Right lobe of liver (tissue), 6 donors: ENCODE measurements around the gene SPRING1. TPM values are rescaled to one million over a fixed set of nuclear protein-coding genes. Genes with fewer than 3 reads are reported as not detected.

Source experiments
- ATAC-seq, 4 donors: fragments of 200-7000 bp; cut with Tn5 transposase; one replicate each; pipeline ENCODE4 v1.9.1; 2020; ENCODE audit warnings: mild to moderate bottlenecking in 4 of 4, moderate library complexity in 4 of 4
- DNase-seq, 3 donors: peaks; one replicate each; pipeline ENCODE4 v3.0.0-alpha.2; 2020
- H3K27ac ChIP-seq, 3 donors: fragments of 200-600 bp; one replicate each; pipeline ENCODE4 v1.8.0; 2022
- H3K27me3 ChIP-seq, 2 donors: fragments of 200-600 bp; one replicate each; pipeline ENCODE4 v1.8.0; 2022
- H3K36me3 ChIP-seq, 4 donors: fragments of 200-600 bp; sonication (generic) in 1 of 4; one replicate each; pipeline versions ENCODE4 v1.5.1 to v1.8.0; 2017 to 2022; ENCODE audit warnings: control low read depth in 1 of 4
- H3K4me1 ChIP-seq, 4 donors: fragments of 200-600 bp; sonication (generic) in 1 of 4; one replicate each; pipeline versions ENCODE4 v1.5.1 to v1.8.0; 2017 to 2022; ENCODE audit warnings: control low read depth in 1 of 4
- H3K4me3 ChIP-seq, 3 donors: fragments of 200-600 bp; one replicate each; pipeline ENCODE4 v1.8.0; 2022
- H3K9me3 ChIP-seq, 4 donors: fragments of 200-600 bp; sonication (generic) in 1 of 4; one replicate each; pipeline versions ENCODE4 v1.5.1 to v1.8.0; 2017 to 2022; ENCODE audit warnings: control low read depth in 1 of 4
- CTCF ChIP-seq, 4 donors: fragments of 200-600 bp in 3 of 4; fragments of 450-650 bp in 1 of 4; IDR thresholded peaks; one replicate each; pipeline versions ENCODE4 v1.5.1 to v1.8.0; 2016 to 2022; ENCODE audit warnings: antibody characterized with exemption in 4 of 4, mild to moderate bottlenecking in 2 of 4
- POLR2A ChIP-seq: fragments of 450-650 bp; IDR thresholded peaks from one replicate; pipeline ENCODE4 v1.6.1; 2017; ENCODE audit warnings: antibody characterized with exemption, mild to moderate bottlenecking
- WGBS: methylation state at CpG from one replicate; pipeline ENCODE4 v1.1.6; 2018; ENCODE audit warnings: low coverage, low lambda C conversion rate; ENCODE audit not compliant: insufficient coverage; ENCODE audit errors: missing lambda C conversion rate; 5-methylcytosine and 5-hydroxymethylcytosine counted together
- intact Hi-C, 2 donors: fragments of 100-400 bp; cut with DNase I; formaldehyde crosslinking; loops; one replicate each; pipeline versions ENCODE4 v1.11.2 to v1.14.1; 2022
- total RNA-seq, 6 experiments: library from RNA; depleted of rRNA in 2 of 6; stranded (reverse); fragments of >200 nt in 2 of 6; fragmentation: NEBNext Ultra II Directional in 3 of 6; extraction: Animal tissue kit (Norgen Biotek cat#: 25700) in 3 of 6; gene quantifications; one replicate each; pipeline versions ENCODE4 v1.1.0 to v1.2.4, GENCODE V29; 2016 to 2023
- donor health status: DM: no; HTN: yes; CAD: no.
- donor health status: DM: no; HTN: no; CAD: no.
- donor health status: DM: no; HTN: no; CAD: no.
- donor health status: DM: no; HTN: yes; CAD: no.
- donor health status: DM: no; HTN: yes; CAD: no.

Gene SPRING1
- total RNA-seq, 6 experiments from 2014 or later: 4.9 to 18.7 (median 12.0) TPM

GRCh38 chr12:116735951-116736599 is 1.8 kb downstream of the SPRING1 start:
- Histone ChIP-seq H3K27ac (peak overlapping the region in 1 of 3 donors; percentile 20), H3K4me3 (peak overlapping the region in 2 of 3 donors; percentile 80 to 93), H3K27me3 (no peaks in the 10 kb centered on the region), H3K4me1 (peaks cover 0 to 30% (median 12%) of the 10 kb centered on the region in 4 donors), H3K9me3 (no peaks in the 10 kb centered on the region), H3K36me3 (no peaks in the 10 kb centered on the region)
- 30% methylated on average over 8 of the region's 9 CpGs for WGBS
- intact Hi-C loops: no loop called here
- ATAC-seq (peak; percentile 19 to 59 (median 42)), DNase-seq (peak in 2 of 3 donors; percentile 41 to 71)
- no peak for TF ChIP-seq POLR2A
- no peak for TF ChIP-seq CTCF (IDR thresholded peaks at IDR 0.05)

- intact Hi-C loops: no loop called here
- no peak overlapping the region for H3K27ac ChIP-seq
- H3K4me1 ChIP-seq: peaks cover 0 to 30% (median 12%) of the 10 kb centered on the region in 4 donors
- no peak for TF ChIP-seq CTCF (IDR thresholded peaks at IDR 0.05)
- no peak for TF ChIP-seq POLR2A
- no peaks in the 10 kb centered on the region for H3K36me3 ChIP-seq
- WGBS: 70% methylated on average over 7 of the region's 10 CpGs
- no peaks in the 10 kb centered on the region for H3K9me3 ChIP-seq
- ATAC-seq: no peak
- no peak for DNase-seq
- H3K27me3 ChIP-seq: no peaks in the 10 kb centered on the region
- no peak overlapping the region for H3K4me3 ChIP-seq
Measured at GRCh38 chr12:116735084-116735483, 2.8 kb downstream of the SPRING1 start.

DNA sequence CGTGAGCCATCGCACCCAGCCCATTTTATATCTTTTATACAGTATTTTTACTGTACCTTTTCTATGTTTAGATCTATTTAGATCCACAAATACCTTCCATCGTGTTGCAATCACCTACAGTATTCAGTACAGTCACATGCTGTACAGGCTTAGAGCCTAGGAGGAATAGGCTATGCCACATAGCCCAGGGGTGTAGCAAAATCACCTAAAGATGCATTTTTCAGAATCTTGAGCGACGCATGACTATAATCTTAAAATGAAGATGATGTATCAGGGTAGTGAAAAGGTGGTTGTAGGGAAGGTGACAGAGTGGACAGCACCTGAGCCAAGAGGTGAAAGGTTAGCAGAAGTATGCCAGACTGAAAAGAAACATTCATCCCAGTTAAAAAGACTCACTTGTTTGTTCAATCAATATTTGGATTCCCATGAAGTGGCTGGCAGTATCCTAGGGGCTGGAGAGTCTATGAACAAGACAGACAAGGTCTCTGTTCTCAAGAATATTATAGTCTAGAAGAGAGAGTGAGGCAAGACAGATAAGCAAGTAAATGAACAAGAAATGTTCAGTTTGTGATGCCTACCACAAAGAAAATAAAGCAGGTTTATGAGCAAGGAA is 3.6 kb downstream of the SPRING1 start:
- Histone ChIP-seq H3K9me3 (no peaks in the 10 kb centered on the region), H3K4me1 (peaks cover 0 to 30% (median 12%) of the 10 kb centered on the region in 4 donors), H3K27ac (no peak overlapping the region), H3K36me3 (no peaks in the 10 kb centered on the region), H3K27me3 (no peaks in the 10 kb centered on the region), H3K4me3 (no peak overlapping the region)
- TF ChIP-seq CTCF (IDR thresholded peaks at IDR 0.05) (no peak), POLR2A (no peak)
- DNase-seq: peak in 1 of 3 donors; percentile 53
- ATAC-seq: peak; percentile 6 to 47 (median 27)
- 54% methylated on average over 5 of the region's 5 CpGs for WGBS
- intact Hi-C loops: no loop called here

DNA sequence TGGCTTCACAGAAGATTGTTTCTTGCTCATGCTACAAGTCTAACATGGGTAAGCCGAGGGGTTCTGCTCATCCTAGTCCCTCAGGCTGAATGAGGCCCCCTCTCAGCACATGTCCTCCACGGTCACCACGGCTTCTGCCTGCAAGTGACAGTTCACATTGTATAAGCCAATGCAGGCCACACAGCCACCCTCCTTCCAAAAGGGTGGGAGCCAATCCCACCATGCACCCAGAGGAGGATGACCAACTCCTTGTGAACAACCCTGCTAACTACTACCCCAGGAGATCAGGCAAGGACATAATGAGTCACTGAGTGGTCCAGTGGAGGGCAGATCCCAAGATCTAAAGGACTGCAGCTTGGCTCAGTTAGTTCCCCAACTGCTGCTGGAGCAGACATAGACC is 6.1 kb downstream of the SPRING1 start:
- no peak for ATAC-seq
- H3K36me3 ChIP-seq: no peaks in the 10 kb centered on the region

More for the DNA sequence above, 6.1 kb downstream of the SPRING1 start:
- Histone ChIP-seq H3K4me3 (no peak overlapping the region), H3K27me3 (no peaks in the 10 kb centered on the region), H3K9me3 (no peaks in the 10 kb centered on the region), H3K27ac (no peak overlapping the region), H3K4me1 (peaks cover 0 to 26% (median 12%) of the 10 kb centered on the region in 4 donors)
- intact Hi-C loops: no loop called here
- WGBS: no CpG with 5 or more reads among the region's 3 CpGs
- no peak for DNase-seq
- no peak for TF ChIP-seq POLR2A
- no peak for TF ChIP-seq CTCF (IDR thresholded peaks at IDR 0.05)
